ENCODE results near the gene ZNF385A. TPM values are rescaled to one million over a fixed set of nuclear protein-coding genes. Genes with fewer than 3 reads are reported as not detected.

The ZNF385A gene
- 1 to 10 TPM in 1 of 2 experiments, under 1 TPM in 1; 0.38 to 1.2 TPM for total RNA-seq

GRCh38 chr12:54384591-54385041 lies at the start of gene ZNF385A:
ZNF385A (minus strand) TSS chr12:54384733; CDS start chr12:54384514, 219 bp downstream.
- Mint-ChIP-seq H3K27me3 (peaks cover 3% of the 10 kb centered on the region), H3K27ac (no peak within 1 kb of the TSS), H3K4me1 (peaks cover 8% of the 10 kb centered on the region), H3K4me3 (no peak within 1 kb of the TSS), H3K9me3 (no peaks in the 10 kb centered on the region), H3K36me3 (ENCODE audit: low read depth) (no peaks in the 10 kb centered on the region)
- DNase-seq: no peak
- POLR2A ChIA-PET: interaction anchor here (1.0 kb wide), 1 partner anchor 25 kb away, joined by 4 read pairs; no protein-coding TSS in a partner anchor
- CTCF ChIA-PET: interaction anchor here (0.9 to 1.8 kb wide), 3 partner anchors 15 to 133 kb away, joined by 4 to 8 read pairs (median 5); no protein-coding TSS in a partner anchor

GRCh38 chr12:54432815-54433164 lies 48.3 kb upstream of the ZNF385A start:
- Mint-ChIP-seq H3K27me3 (peaks cover 19% of the 10 kb centered on the region), H3K27ac (peak overlapping the region; percentile 76), H3K36me3 (ENCODE audit: low read depth) (peaks cover 2% of the 10 kb centered on the region), H3K4me1 (peaks cover 44% of the 10 kb centered on the region), H3K4me3 (peak overlapping the region; percentile 63), H3K9me3 (no peaks in the 10 kb centered on the region)
- peak; percentile 56 for DNase-seq
- POLR2A ChIA-PET: interaction anchor here (1.3 to 4.0 kb wide), 7 partner anchors 13 to 108 kb away, joined by 4 to 27 read pairs (median 6); partner anchors contain the start of genes COPZ1 and ITGA5
- CTCF ChIA-PET: interaction anchor here (0.9 to 9.0 kb wide), 5 partner anchors 19 to 55 kb away, joined by 3 to 125 read pairs (median 4); no protein-coding TSS in a partner anchor

- ChIA-PET CTCF (interaction anchor here (1.0 to 9.0 kb wide), 5 partner anchors 7 to 52 kb away, joined by 4 to 125 read pairs (median 6); no protein-coding TSS in a partner anchor), POLR2A (interaction anchor here (1.0 to 4.0 kb wide), 7 partner anchors 12 to 107 kb away, joined by 3 to 27 read pairs (median 5); partner anchors contain the start of genes COPZ1 and ITGA5)
- H3K4me1 Mint-ChIP-seq: peaks cover 46% of the 10 kb centered on the region
- peak overlapping the region; percentile 76 for H3K27ac Mint-ChIP-seq
- no peaks in the 10 kb centered on the region for H3K9me3 Mint-ChIP-seq
- peaks cover 2% of the 10 kb centered on the region for H3K36me3 Mint-ChIP-seq (ENCODE audit: low read depth)
- H3K27me3 Mint-ChIP-seq: peaks cover 25% of the 10 kb centered on the region
- H3K4me3 Mint-ChIP-seq: peak overlapping the region; percentile 63
- peak; percentile 52 for DNase-seq
Measured at GRCh38 chr12:54431911-54432814, 47.6 kb upstream of the ZNF385A start.

GRCh38 chr12:54430471-54431069 lies 46.0 kb upstream of the ZNF385A start:
- H3K4me3 Mint-ChIP-seq: no peak overlapping the region
- ChIA-PET CTCF (interaction anchor here (1.1 to 9.0 kb wide), 3 partner anchors 9 to 28 kb away, joined by 3 to 125 read pairs (median 17); no protein-coding TSS in a partner anchor), POLR2A (interaction anchor here (1.0 to 3.6 kb wide), 3 partner anchors 13 to 44 kb away, joined by 3 to 32 read pairs (median 11); no protein-coding TSS in a partner anchor)
- peaks cover 2% of the 10 kb centered on the region for H3K36me3 Mint-ChIP-seq (ENCODE audit: low read depth)
- H3K27ac Mint-ChIP-seq: no peak overlapping the region
- H3K4me1 Mint-ChIP-seq: peaks cover 46% of the 10 kb centered on the region
- no peaks in the 10 kb centered on the region for H3K9me3 Mint-ChIP-seq
- peaks cover 39% of the 10 kb centered on the region for H3K27me3 Mint-ChIP-seq
- DNase-seq: no peak

GRCh38 chr12:54429014-54429471 lies 44.5 kb upstream of the ZNF385A start:
- H3K27ac Mint-ChIP-seq: no peak overlapping the region
- H3K4me3 Mint-ChIP-seq: no peak overlapping the region
- no peak for DNase-seq
- peaks cover 2% of the 10 kb centered on the region for H3K36me3 Mint-ChIP-seq (ENCODE audit: low read depth)
- H3K4me1 Mint-ChIP-seq: peaks cover 46% of the 10 kb centered on the region
- ChIA-PET CTCF (interaction anchor here (1.0 to 9.0 kb wide), 5 partner anchors 10 to 177 kb away, joined by 3 to 125 read pairs (median 12); partner anchors contain the start of gene ITGA5), POLR2A (interaction anchor here (0.6 to 3.6 kb wide), 4 partner anchors 10 to 69 kb away, joined by 3 to 32 read pairs (median 8); partner anchors contain the start of gene NCKAP1L)
- peaks cover 42% of the 10 kb centered on the region for H3K27me3 Mint-ChIP-seq
- no peaks in the 10 kb centered on the region for H3K9me3 Mint-ChIP-seq

GRCh38 chr12:54428050-54429013 lies 43.8 kb upstream of the ZNF385A start:
- H3K36me3 Mint-ChIP-seq (ENCODE audit: low read depth): peaks cover 2% of the 10 kb centered on the region
- POLR2A ChIA-PET: interaction anchor here (1.0 to 3.6 kb wide), 6 partner anchors 11 to 70 kb away, joined by 3 to 32 read pairs (median 3); partner anchors contain the start of gene NCKAP1L
- no peak overlapping the region for H3K4me3 Mint-ChIP-seq
- no peak for DNase-seq
- CTCF ChIA-PET: interaction anchor here (0.5 to 9.0 kb wide), 5 partner anchors 11 to 102 kb away, joined by 3 to 125 read pairs (median 12); partner anchors contain the start of gene ITGA5
- H3K27me3 Mint-ChIP-seq: peaks cover 46% of the 10 kb centered on the region
- peaks cover 46% of the 10 kb centered on the region for H3K4me1 Mint-ChIP-seq
- H3K27ac Mint-ChIP-seq: peak overlapping the region; percentile 25
- H3K9me3 Mint-ChIP-seq: no peaks in the 10 kb centered on the region

GRCh38 chr12:54427106-54427505 lies 42.6 kb upstream of the ZNF385A start:
- H3K36me3 Mint-ChIP-seq (ENCODE audit: low read depth): peaks cover 2% of the 10 kb centered on the region
- H3K4me1 Mint-ChIP-seq: peaks cover 41% of the 10 kb centered on the region
- no peak overlapping the region for H3K4me3 Mint-ChIP-seq
- DNase-seq: no peak
- peaks cover 58% of the 10 kb centered on the region for H3K27me3 Mint-ChIP-seq
- ChIA-PET CTCF (interaction anchor here (9.0 kb wide), 1 partner anchor 25 kb away, joined by 125 read pairs; no protein-coding TSS in a partner anchor), POLR2A (interaction anchor here (1.0 to 3.6 kb wide), 5 partner anchors 10 to 28 kb away, joined by 3 to 32 read pairs (median 3); no protein-coding TSS in a partner anchor)
- H3K27ac Mint-ChIP-seq: no peak overlapping the region
- no peaks in the 10 kb centered on the region for H3K9me3 Mint-ChIP-seq

GRCh38 chr12:54426690-54427089 lies 42.2 kb upstream of the ZNF385A start:
- H3K36me3 Mint-ChIP-seq (ENCODE audit: low read depth): peaks cover 2% of the 10 kb centered on the region
- DNase-seq: no peak
- peaks cover 62% of the 10 kb centered on the region for H3K27me3 Mint-ChIP-seq
- no peaks in the 10 kb centered on the region for H3K9me3 Mint-ChIP-seq
- H3K27ac Mint-ChIP-seq: no peak overlapping the region
- H3K4me1 Mint-ChIP-seq: peaks cover 37% of the 10 kb centered on the region
- no peak overlapping the region for H3K4me3 Mint-ChIP-seq
- CTCF ChIA-PET: interaction anchor here (9.0 kb wide), 1 partner anchor 24 kb away, joined by 125 read pairs; no protein-coding TSS in a partner anchor
- POLR2A ChIA-PET: interaction anchor here (1.2 to 3.6 kb wide), 3 partner anchors 10 to 14 kb away, joined by 3 to 32 read pairs (median 17); no protein-coding TSS in a partner anchor

- Mint-ChIP-seq H3K27me3 (peaks cover 69% of the 10 kb centered on the region), H3K9me3 (no peaks in the 10 kb centered on the region), H3K4me3 (no peak overlapping the region), H3K27ac (no peak overlapping the region), H3K36me3 (ENCODE audit: low read depth) (peaks cover 2% of the 10 kb centered on the region), H3K4me1 (peaks cover 36% of the 10 kb centered on the region)
- ChIA-PET POLR2A (interaction anchor here (3.1 kb wide), 1 partner anchor 13 kb away, joined by 17 read pairs; no protein-coding TSS in a partner anchor), CTCF (interaction anchor here (1.0 to 1.5 kb wide), 2 partner anchors 13 to 26 kb away, joined by 5 read pairs; no protein-coding TSS in a partner anchor)
- DNase-seq: no peak
Measured at GRCh38 chr12:54425702-54426101, 41.2 kb upstream of the ZNF385A start.

GRCh38 chr12:54424224-54424623 lies 39.7 kb upstream of the ZNF385A start:
- DNase-seq: no peak
- Mint-ChIP-seq H3K9me3 (no peaks in the 10 kb centered on the region), H3K4me3 (no peak overlapping the region), H3K27ac (no peak overlapping the region), H3K36me3 (ENCODE audit: low read depth) (no peaks in the 10 kb centered on the region), H3K27me3 (peaks cover 64% of the 10 kb centered on the region), H3K4me1 (peaks cover 40% of the 10 kb centered on the region)
- POLR2A ChIA-PET: interaction anchor here (0.6 to 3.1 kb wide), 2 partner anchors 11 to 916 kb away, joined by 3 to 17 read pairs; no protein-coding TSS in a partner anchor
- CTCF ChIA-PET: interaction anchor here (1.2 to 1.9 kb wide), 3 partner anchors 13 to 24 kb away, joined by 3 to 5 read pairs (median 5); no protein-coding TSS in a partner anchor

GRCh38 chr12:54423816-54424150 lies 39.2 kb upstream of the ZNF385A start:
- H3K27me3 Mint-ChIP-seq: peaks cover 64% of the 10 kb centered on the region
- POLR2A ChIA-PET: interaction anchor here (3.1 kb wide), 1 partner anchor 11 kb away, joined by 17 read pairs; no protein-coding TSS in a partner anchor

More at GRCh38 chr12:54423816-54424150, 39.2 kb upstream of the ZNF385A start:
- Mint-ChIP-seq H3K27ac (no peak overlapping the region), H3K4me1 (peaks cover 37% of the 10 kb centered on the region), H3K4me3 (no peak overlapping the region), H3K36me3 (ENCODE audit: low read depth) (no peaks in the 10 kb centered on the region), H3K9me3 (no peaks in the 10 kb centered on the region)
- CTCF ChIA-PET: interaction anchor here (1.0 to 1.9 kb wide), 2 partner anchors 13 to 15 kb away, joined by 3 to 5 read pairs; no protein-coding TSS in a partner anchor
- no peak for DNase-seq

Measured in activated CD4-positive, alpha-beta memory T cell treated with anti-CD3 and anti-CD28 coated beads, Interleukin-2, amount 10 ng/mL, durations not matched to agents 7 days and 5 days (primary cell).